DOHH2 (cell line): ENCODE measurements around the gene DSE.

ENCODE experiments used
- H3F3A ChIP-seq: fragments of 200-600 bp; sonication (generic), shearing (Covaris generic); 2 replicates; pipeline ENCODE4 v1.6.0; 2016; ENCODE audit warnings: antibody characterized with exemption, mild to moderate bottlenecking; ENCODE audit not compliant: control insufficient read depth, insufficient read depth
- H3K27ac ChIP-seq: fragments of 200-600 bp; sonication (generic); 2 replicates; pipeline ENCODE4 v1.5.1; 2014; ENCODE audit warnings: low read depth, mild to moderate bottlenecking, low read length, moderate library complexity
- H3K27me3 ChIP-seq: fragments of 200-600 bp; sonication (generic); 2 replicates; pipeline ENCODE4 v1.6.1; 2014; ENCODE audit warnings: mild to moderate bottlenecking, low read length, mixed read lengths; ENCODE audit not compliant: control insufficient read depth
- H3K36me3 ChIP-seq: fragments of 200-600 bp; sonication (generic); 2 replicates; pipeline ENCODE4 v1.6.1; 2014; ENCODE audit warnings: mild to moderate bottlenecking, low read length, moderate library complexity, mixed read lengths; ENCODE audit not compliant: control insufficient read depth
- H3K4me1 ChIP-seq: fragments of 200-600 bp; sonication (generic); 2 replicates; pipeline ENCODE4 v1.6.1; 2014; ENCODE audit warnings: mild to moderate bottlenecking, low read length, mixed read lengths; ENCODE audit not compliant: control insufficient read depth
- H3K4me2 ChIP-seq: fragments of 200-600 bp; sonication (generic); 2 replicates; pipeline ENCODE4 v1.6.0; 2014; ENCODE audit warnings: mild to moderate bottlenecking, low read length, moderate library complexity
- H3K4me3 ChIP-seq: fragments of 200-600 bp; sonication (generic); 2 replicates; pipeline ENCODE4 v1.5.1; 2014; ENCODE audit warnings: mild to moderate bottlenecking, low read length, mixed read lengths
- H3K79me2 ChIP-seq: fragments of 200-600 bp; sonication (generic); 2 replicates; pipeline ENCODE4 v1.6.1; 2014; ENCODE audit warnings: mild to moderate bottlenecking, low read length, mixed read lengths; ENCODE audit not compliant: control insufficient read depth
- H3K9me2 ChIP-seq: fragments of 200-600 bp; sonication (generic); replicated peaks from 2 replicates; pipeline ENCODE4 v1.6.1; 2014; ENCODE audit warnings: mild to moderate bottlenecking, low read length, mixed read lengths; ENCODE audit not compliant: control insufficient read depth
- H3K9me3 ChIP-seq: fragments of 200-600 bp; sonication (generic); 2 replicates; pipeline ENCODE4 v1.6.1; 2014; ENCODE audit warnings: antibody characterized with exemption, low read length, mixed read lengths; ENCODE audit not compliant: control insufficient read depth, insufficient read depth
- H4K20me1 ChIP-seq: fragments of 200-600 bp; sonication (generic); 2 replicates; pipeline ENCODE4 v1.6.0; 2014; ENCODE audit warnings: low read depth, mild to moderate bottlenecking, antibody characterized with exemption, low read length, moderate library complexity; ENCODE audit not compliant: control insufficient read depth, insufficient read depth
- CTCF ChIP-seq: fragments of 200-600 bp; sonication (generic); IDR thresholded peaks from one replicate; pipeline ENCODE4 v1.5.1; 2014; ENCODE audit warnings: antibody characterized with exemption, mild to moderate bottlenecking, low read depth, low read length; ENCODE audit not compliant: poor library complexity, severe bottlenecking
- EZH2phosphoT487 ChIP-seq: fragments of 200-600 bp; sonication (generic); IDR thresholded peaks from 2 replicates; pipeline ENCODE4 v1.6.1; 2017; ENCODE audit warnings: borderline replicate concordance, mild to moderate bottlenecking, antibody characterized with exemption, low read length, moderate library complexity, mixed read lengths

The DSE gene

GRCh38 chr6:116449565-116449964 lies 78.8 kb downstream of the DSE start:
- Histone ChIP-seq H3K9me3 (no peaks in the 10 kb centered on the region), H3K79me2 (no peaks in the 10 kb centered on the region), H3K9me2 (no peaks in the 10 kb centered on the region), H3K27ac (no peak overlapping the region), H3K36me3 (no peaks in the 10 kb centered on the region), H3K4me3 (no peak overlapping the region), H3K4me2 (no peak overlapping the region), H3K4me1 (no peaks in the 10 kb centered on the region), H4K20me1 (no peaks in the 10 kb centered on the region), H3K27me3 (peaks cover 9% of the 10 kb centered on the region; the same call in 1 of the 2 replicates), H3F3A (no peaks in the 10 kb centered on the region)
- no peak for TF ChIP-seq CTCF
- TF ChIP-seq EZH2phosphoT487, result no peak

GRCh38 chr6:116450185-116450710 lies 79.5 kb downstream of the DSE start:
- no peaks in the 10 kb centered on the region for H3K4me1 ChIP-seq
- H3K9me2 ChIP-seq, result no peaks in the 10 kb centered on the region
- no peaks in the 10 kb centered on the region for H3K36me3 ChIP-seq
- no peaks in the 10 kb centered on the region for H3K9me3 ChIP-seq
- H3F3A ChIP-seq, result no peaks in the 10 kb centered on the region
- no peaks in the 10 kb centered on the region for H4K20me1 ChIP-seq
- peaks cover 10% of the 10 kb centered on the region; the same call in 1 of the 2 replicates for H3K27me3 ChIP-seq
- H3K4me3 ChIP-seq, result no peak overlapping the region
- H3K79me2 ChIP-seq, result no peaks in the 10 kb centered on the region
- no peak overlapping the region for H3K27ac ChIP-seq
- H3K4me2 ChIP-seq, result no peak overlapping the region
- TF ChIP-seq EZH2phosphoT487 (no peak), CTCF (no peak)

DNA sequence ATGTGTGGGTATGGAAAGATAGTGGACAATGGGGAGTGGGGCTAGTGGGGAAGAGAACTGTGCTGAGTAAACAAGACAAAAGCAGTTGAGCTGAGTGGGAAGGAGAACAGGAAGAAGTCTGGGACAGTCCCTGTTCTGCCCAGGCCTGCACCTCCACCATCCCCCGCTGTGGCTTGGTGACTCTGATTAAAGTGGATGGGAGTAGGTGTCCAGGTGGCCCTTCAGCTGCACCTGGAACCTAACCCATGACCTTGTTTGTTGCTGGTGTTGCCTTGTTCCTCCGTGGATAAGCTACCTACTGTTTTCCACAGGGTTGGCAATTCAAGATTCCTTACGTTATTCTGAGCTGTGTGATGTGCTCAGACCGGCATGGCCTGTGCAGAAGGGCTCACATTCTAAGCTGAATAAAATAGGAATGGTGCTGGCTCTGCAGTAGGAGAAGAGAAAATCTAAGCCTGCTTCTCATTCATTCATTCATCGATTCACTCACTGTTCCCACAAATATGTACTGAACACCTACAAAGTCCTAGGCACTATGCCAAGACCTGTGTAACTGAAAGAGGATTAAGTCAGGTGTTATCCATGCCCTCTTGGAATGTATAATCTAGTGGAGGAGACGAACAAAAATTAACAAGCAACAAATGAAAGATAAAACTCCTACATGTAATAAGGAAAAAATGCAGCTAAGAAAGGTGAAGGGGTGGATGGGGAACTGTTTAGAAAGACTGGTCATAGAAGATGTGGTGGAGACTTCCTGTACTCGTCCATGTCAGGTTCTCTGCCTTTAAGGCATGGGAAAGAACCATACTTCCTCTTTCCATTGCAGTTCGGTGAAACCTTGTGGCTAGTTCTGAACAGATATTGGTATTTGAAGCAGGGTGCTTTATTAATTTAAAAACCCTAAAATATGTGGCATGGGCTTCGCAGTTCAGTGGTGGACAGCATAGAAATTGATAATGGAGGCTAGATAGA lies 80.3 kb downstream of the DSE start:
- no peaks in the 10 kb centered on the region for H3K36me3 ChIP-seq
- no peaks in the 10 kb centered on the region for H3K9me2 ChIP-seq
- no peaks in the 10 kb centered on the region for H3K79me2 ChIP-seq
- H3K27ac ChIP-seq, result no peak overlapping the region
- H3K4me1 ChIP-seq, result no peaks in the 10 kb centered on the region
- H3K27me3 ChIP-seq, result peaks cover 11% of the 10 kb centered on the region; the same call in 1 of the 2 replicates
- TF ChIP-seq EZH2phosphoT487 (no peak), CTCF (no peak)
- H4K20me1 ChIP-seq, result no peaks in the 10 kb centered on the region
- H3K9me3 ChIP-seq, result no peaks in the 10 kb centered on the region
- no peak overlapping the region for H3K4me2 ChIP-seq
- H3K4me3 ChIP-seq, result no peak overlapping the region
- no peaks in the 10 kb centered on the region for H3F3A ChIP-seq
